Spleen (tissue), 11 donors: ENCODE data around the gene DCTN3. TPM values are rescaled to one million over a fixed set of nuclear protein-coding genes. Genes with fewer than 3 reads are reported as not detected.

ENCODE experiments used
- DNase-seq: peaks from one replicate; pipeline ENCODE4 v3.0.0-alpha.2; 2020
- H3K27ac ChIP-seq, 8 donors: fragments of 200-600 bp; sonication (generic) in 7 of 8; 1 replicate in 4 of 8; 2 replicates in 4 of 8; pipeline versions ENCODE4 v1.5.0 to v1.8.0; 2016 to 2021; ENCODE audit warnings: inconsistent platforms in 4 of 8, mild to moderate bottlenecking in 4 of 8, moderate library complexity in 1 of 8
- H3K27me3 ChIP-seq, 7 donors: fragments of 200-600 bp; sonication (generic) in 6 of 7; replicated peaks in 1 of 7; 1 replicate in 4 of 7; 2 replicates in 3 of 7; pipeline versions ENCODE4 v1.5.0 to v1.8.0; 2016 to 2021; ENCODE audit warnings: inconsistent platforms in 3 of 7, mild to moderate bottlenecking in 1 of 7
- H3K36me3 ChIP-seq, 6 donors: fragments of 200-600 bp; sonication (generic) in 5 of 6; 1 replicate in 4 of 6; 2 replicates in 2 of 6; pipeline versions ENCODE4 v1.5.0 to v1.8.0; 2016 to 2021; ENCODE audit warnings: inconsistent platforms in 2 of 6
- H3K4me1 ChIP-seq, 6 donors: fragments of 200-600 bp; sonication (generic) in 5 of 6; 1 replicate in 3 of 6; 2 replicates in 3 of 6; pipeline versions ENCODE4 v1.5.0 to v1.8.0; 2016 to 2021; ENCODE audit warnings: inconsistent platforms in 3 of 6
- H3K4me3 ChIP-seq, 8 donors: fragments of 200-600 bp; sonication (generic) in 7 of 8; 1 replicate in 4 of 8; 2 replicates in 4 of 8; pipeline versions ENCODE4 v1.5.0 to v1.8.0; 2016 to 2021; ENCODE audit warnings: inconsistent platforms in 4 of 8, mild to moderate bottlenecking in 4 of 8, moderate library complexity in 2 of 8
- H3K9me3 ChIP-seq, 8 donors: fragments of 200-600 bp; sonication (generic) in 7 of 8; 1 replicate in 4 of 8; 2 replicates in 4 of 8; pipeline versions ENCODE4 v1.5.0 to v1.8.0; 2016 to 2021; ENCODE audit warnings: inconsistent platforms in 4 of 8
- CTCF ChIP-seq, 11 experiments: fragments of 200-600 bp in 7 of 11; fragments of 450-650 bp in 4 of 11; sonication (generic) in 4 of 11; IDR thresholded peaks in 8 of 11; conservative IDR thresholded peaks in 3 of 11; 1 replicate in 7 of 11; 2 replicates in 4 of 11; pipeline versions ENCODE4 v1.4.0 to v1.8.0; 2016 to 2021; ENCODE audit warnings: antibody characterized with exemption in 11 of 11, inconsistent platforms in 4 of 11, mild to moderate bottlenecking in 1 of 11
- POLR2A ChIP-seq, 3 donors: fragments of 450-650 bp; IDR thresholded peaks; one replicate each; pipeline ENCODE4 v1.5.1; 2017; ENCODE audit warnings: antibody characterized with exemption in 3 of 3, mild to moderate bottlenecking in 1 of 3
- POLR2AphosphoS5 ChIP-seq, 3 donors: sonication (generic); formaldehyde crosslinking; IDR thresholded peaks; one replicate each; pipeline ENCODE4 v1.5.1; 2017; ENCODE audit warnings: antibody characterized with exemption in 3 of 3
- WGBS, 5 donors: extraction: QIAGEN DNeasy Blood & Tissue Kit in 3 of 5; methylation state at CpG; one replicate each; pipeline versions ENCODE4 v1.1.5 to v1.1.7; 2013 to 2018; 5-methylcytosine and 5-hydroxymethylcytosine counted together
- intact Hi-C: fragments of 100-400 bp; cut with DNase I; formaldehyde crosslinking; loops from one replicate; pipeline ENCODE4 v1.15.0; 2023; ENCODE audit warnings: low total_unique reads
- polyA plus RNA-seq, 3 donors: library from polyadenylated mRNA; stranded (reverse); fragments of 200-250 nt; gene quantifications; one replicate each; pipeline ENCODE4 v1.2.1, GENCODE V29; 2013
- total RNA-seq, 7 donors: library from RNA; depleted of rRNA in 3 of 7; stranded (reverse); fragments of >200 nt in 3 of 7; fragmentation: NEBNext Ultra II Directional in 4 of 7; extraction: Animal tissue kit (Norgen Biotek cat#: 25700) in 4 of 7; gene quantifications; one replicate each; pipeline versions ENCODE4 v1.1.0 to v1.2.1, GENCODE V29; 2016 to 2021
- donor health status: healthy with polysubstance abuse.
- donor health status: DM: no; HTN: no; CAD: no; lungs with moderate emphysema.
- donor health status: DM: no; HTN: no; CAD: no.
- donor health status: Bipolar disorder and iron deficiency.
- donor health status: healthy.
- donor health status: DM: no; HTN: no; CAD: no.
- donor health status: DM: yes; HTN: yes; CAD: no.

The DCTN3 gene
- total and polyA plus RNA-seq, 10 donors = 43.8 to 79.8 (median 56.7) TPM

DNA sequence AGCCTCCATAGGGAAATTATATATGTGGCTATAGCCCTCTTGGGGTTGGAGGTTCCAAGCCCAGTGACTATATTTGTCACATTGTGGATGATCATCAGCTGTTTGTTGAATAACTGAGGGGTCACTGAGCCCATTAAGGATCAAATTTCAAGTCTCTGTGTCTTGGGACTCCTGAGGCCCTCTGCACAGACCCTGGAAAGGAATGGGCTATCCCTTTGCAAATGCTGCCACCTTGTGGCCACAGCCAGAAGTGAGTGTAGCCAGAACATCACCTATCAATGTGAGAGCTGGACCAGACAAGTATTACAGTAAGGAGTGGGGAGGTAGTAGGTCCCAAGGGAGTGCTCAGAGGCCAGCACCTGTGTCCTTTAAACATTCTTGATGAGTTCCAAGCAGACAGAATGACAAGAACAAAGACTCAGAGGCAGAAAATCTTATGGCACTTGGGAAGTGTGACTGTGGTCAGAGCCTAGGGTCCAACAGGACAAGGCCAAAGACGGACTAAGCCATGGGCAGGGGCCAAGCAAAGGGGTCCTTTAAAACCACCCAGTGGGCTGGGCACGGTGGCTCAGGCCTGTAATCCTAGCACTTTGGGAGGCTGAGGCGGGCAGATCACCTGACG lies 16.6 kb downstream of the DCTN3 start:
- no peak overlapping the region for H3K4me3 ChIP-seq
- no peaks in the 10 kb centered on the region for H3K36me3 ChIP-seq
- DNase-seq = peak; percentile 91
- TF ChIP-seq POLR2AphosphoS5 (IDR thresholded peaks at IDR 0.05) (no peak), CTCF (IDR thresholded peaks at IDR 0.05 in 8 of 11, conservative IDR thresholded peaks at IDR 0.05 in 3 of 11) (peak; percentile 85 to 95 (median 89)), POLR2A (IDR thresholded peaks at IDR 0.05) (no peak)
- WGBS, 5 donors = 59 to 63% (median 61%) methylated on average over 4 of the region's 4 CpGs
- H3K4me1 ChIP-seq = peaks cover 0 to 20% (median 3%) of the 10 kb centered on the region in 6 donors
- no peaks in the 10 kb centered on the region for H3K9me3 ChIP-seq
- intact Hi-C loops = no loop called here
- no peak overlapping the region for H3K27ac ChIP-seq
- H3K27me3 ChIP-seq = no peaks in the 10 kb centered on the region

DNA sequence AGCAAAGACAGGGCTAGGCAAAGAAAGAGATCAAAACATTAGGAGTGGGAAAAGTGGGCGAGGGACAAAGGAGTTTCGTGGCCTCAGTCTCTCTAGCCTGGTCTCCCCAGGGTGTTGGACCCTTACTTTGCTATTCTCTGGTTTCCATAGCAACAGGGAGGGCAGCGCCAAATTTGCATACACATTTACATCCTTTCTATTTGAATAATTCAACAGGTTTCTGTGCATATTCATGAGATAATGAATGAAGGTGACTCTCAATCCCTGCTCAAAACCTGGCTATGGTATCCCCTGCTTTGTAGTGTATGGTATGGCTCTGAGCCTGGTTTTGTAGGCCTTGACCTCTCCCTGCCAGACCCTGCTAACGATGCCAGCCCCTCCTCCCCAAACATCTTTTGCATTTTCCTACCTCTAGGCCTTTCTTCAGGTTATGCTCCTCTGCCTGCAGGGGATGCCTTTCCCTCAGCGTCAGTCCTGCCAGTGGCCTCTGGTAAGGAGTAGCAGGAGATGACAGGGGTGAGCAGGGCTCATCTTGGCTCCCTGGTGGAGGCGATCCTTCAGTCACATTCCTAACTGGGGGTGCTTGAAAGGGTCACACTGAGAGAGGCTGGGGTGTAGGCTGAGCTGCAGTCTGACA lies 18.2 kb downstream of the DCTN3 start:
- Histone ChIP-seq H3K36me3 (no peaks in the 10 kb centered on the region), H3K27ac (no peak overlapping the region), H3K4me1 (peaks cover 0 to 20% (median 3%) of the 10 kb centered on the region in 6 donors), H3K9me3 (no peaks in the 10 kb centered on the region), H3K27me3 (no peaks in the 10 kb centered on the region), H3K4me3 (no peak overlapping the region)
- no peak for DNase-seq
- 72 to 91% (median 82%) methylated on average over 6 of the region's 6 CpGs for WGBS, 5 donors
- intact Hi-C loops = no loop called here
- no peak for TF ChIP-seq POLR2A (IDR thresholded peaks at IDR 0.05)
- TF ChIP-seq CTCF (IDR thresholded peaks at IDR 0.05 in 8 of 11, conservative IDR thresholded peaks at IDR 0.05 in 3 of 11) = no peak
- TF ChIP-seq POLR2AphosphoS5 (IDR thresholded peaks at IDR 0.05) = no peak

DNA sequence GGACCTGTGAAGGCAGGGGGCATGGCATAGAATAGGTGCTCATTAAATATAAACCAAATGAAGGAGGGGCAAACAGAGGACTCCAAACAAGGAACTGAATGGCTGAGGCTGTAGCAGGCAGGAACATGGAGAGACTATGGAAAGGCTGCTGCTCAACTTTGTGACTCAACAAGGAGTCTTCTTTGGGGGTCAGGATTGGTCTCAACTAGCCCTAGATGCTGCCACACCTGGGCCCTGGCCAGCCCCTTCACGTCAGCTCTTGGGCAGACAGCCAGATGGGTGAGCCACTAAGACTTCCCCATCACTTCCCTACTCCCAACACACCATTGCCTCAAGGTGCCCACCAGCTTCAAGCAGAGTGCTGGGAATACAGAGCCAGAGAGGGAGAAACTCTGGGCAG lies 19.4 kb downstream of the DCTN3 start:
- Histone ChIP-seq H3K27me3 (peaks cover 0 to 5% (median 0%) of the 10 kb centered on the region in 7 donors), H3K4me3 (no peak overlapping the region), H3K9me3 (no peaks in the 10 kb centered on the region), H3K27ac (no peak overlapping the region), H3K36me3 (no peaks in the 10 kb centered on the region), H3K4me1 (peaks cover 0 to 20% (median 3%) of the 10 kb centered on the region in 6 donors)
- DNase-seq = no peak
- intact Hi-C loops = no loop called here
- 20 to 45% (median 39%) methylated on average over 1 of the region's 1 CpG for WGBS, 5 donors
- TF ChIP-seq CTCF (IDR thresholded peaks at IDR 0.05 in 8 of 11, conservative IDR thresholded peaks at IDR 0.05 in 3 of 11) = no peak
- TF ChIP-seq POLR2AphosphoS5 (IDR thresholded peaks at IDR 0.05) = no peak
- TF ChIP-seq POLR2A (IDR thresholded peaks at IDR 0.05) = no peak

DNA sequence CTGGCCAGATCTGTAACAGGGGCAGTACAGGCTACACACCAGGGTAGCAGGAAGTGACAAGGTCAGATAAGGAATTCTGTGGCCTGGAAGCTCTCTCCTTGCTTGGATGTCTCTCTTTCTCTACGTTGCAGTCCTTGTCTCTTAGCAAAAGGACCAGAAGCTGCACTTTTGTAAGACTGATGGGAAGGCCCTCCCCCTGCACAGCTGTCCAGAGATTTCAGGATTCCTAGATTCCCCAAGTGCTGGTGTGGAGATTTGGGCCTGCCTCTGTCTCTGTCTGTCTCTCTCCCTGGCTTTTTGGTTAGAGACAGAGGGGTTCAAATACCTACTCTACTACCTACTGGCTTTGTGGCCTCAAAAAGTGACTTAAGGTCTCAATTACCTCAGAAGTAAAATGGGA lies 20.7 kb downstream of the DCTN3 start:
- peaks cover 0 to 20% (median 3%) of the 10 kb centered on the region in 6 donors for H3K4me1 ChIP-seq
- intact Hi-C loops = loop anchor here (10.0 kb wide), 1 partner anchor 195 kb away; no protein-coding TSS in a partner anchor
- DNase-seq = no peak
- TF ChIP-seq CTCF (IDR thresholded peaks at IDR 0.05 in 8 of 11, conservative IDR thresholded peaks at IDR 0.05 in 3 of 11) = no peak
- no peak for TF ChIP-seq POLR2A (IDR thresholded peaks at IDR 0.05)
- TF ChIP-seq POLR2AphosphoS5 (IDR thresholded peaks at IDR 0.05) = no peak
- 33 to 63% (median 46%) methylated on average over 1 of the region's 1 CpG for WGBS, 5 donors
- H3K27me3 ChIP-seq = peaks cover 0 to 6% (median 0%) of the 10 kb centered on the region in 7 donors
- peak overlapping the region in 3 of 8 donors; percentile 8 to 65 (median 24) for H3K27ac ChIP-seq
- no peaks in the 10 kb centered on the region for H3K36me3 ChIP-seq
- no peak overlapping the region for H3K4me3 ChIP-seq
- H3K9me3 ChIP-seq = no peaks in the 10 kb centered on the region
